ENCODE measurements around the gene ANKRD63. TPM values are rescaled to one million over a fixed set of nuclear protein-coding genes. Genes with fewer than 3 reads are reported as not detected.

ANKRD63 gene
- polyA plus RNA-seq, 1 experiment: not detected

GRCh38 chr15:40270246-40270995 lies 12.4 kb downstream of the ANKRD63 start:
- CTCF ChIA-PET: interaction anchor here (1.0 to 12.2 kb wide), 4 partner anchors 9 to 147 kb away, joined by 3 to 670 read pairs (median 11); no protein-coding TSS in a partner anchor

DNA sequence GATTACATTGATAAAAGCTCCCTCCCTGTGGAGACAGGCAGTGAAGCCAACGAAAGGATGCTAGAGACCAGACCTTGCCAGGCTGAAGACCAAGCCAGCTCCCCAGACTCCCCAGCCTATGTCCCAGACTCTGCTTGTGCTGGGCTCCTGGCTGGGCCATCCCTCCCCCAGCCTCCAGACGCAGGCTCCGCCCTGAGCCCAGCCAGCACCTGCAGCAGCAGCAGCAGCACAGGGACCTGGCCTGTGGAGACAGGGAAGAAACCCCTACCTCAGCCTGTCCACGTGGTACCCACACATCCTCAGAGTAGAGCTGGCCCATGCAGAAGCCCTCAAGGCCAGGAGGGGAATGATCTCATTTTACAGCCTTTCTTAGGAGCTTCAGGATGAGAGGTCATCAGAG lies 13.3 kb downstream of the ANKRD63 start:
- CTCF ChIA-PET: interaction anchor here (1.0 to 12.2 kb wide), 4 partner anchors 9 to 148 kb away, joined by 3 to 670 read pairs (median 11); no protein-coding TSS in a partner anchor
- no peak overlapping the region for H3K4me3 ChIP-seq (ENCODE audit: low read depth, low read length)
- H3K27ac ChIP-seq (ENCODE audit: low read depth, low read length): no peak overlapping the region
- DNase-seq (ENCODE audit: low read depth, low spot score): no peak
- H3K9me3 ChIP-seq (ENCODE audit: control insufficient read depth, insufficient read depth, low read length): no peaks in the 10 kb centered on the region
- POLR2A ChIA-PET: no interaction called here
- no peak for TF ChIP-seq CTCF (IDR thresholded peaks at IDR 0.05; ENCODE audit: low read depth, low read length)
- peaks cover 5% of the 10 kb centered on the region for H3K27me3 ChIP-seq (ENCODE audit: control insufficient read depth, insufficient read depth, low read length)

More at GRCh38 chr15:40270246-40270995, 12.4 kb downstream of the ANKRD63 start:
- POLR2A ChIA-PET: no interaction called here
- DNase-seq (ENCODE audit: low read depth, low spot score): no peak
- H3K4me3 ChIP-seq (ENCODE audit: low read depth, low read length): no peak overlapping the region
- H3K9me3 ChIP-seq (ENCODE audit: control insufficient read depth, insufficient read depth, low read length): no peaks in the 10 kb centered on the region
- peaks cover 5% of the 10 kb centered on the region for H3K27me3 ChIP-seq (ENCODE audit: control insufficient read depth, insufficient read depth, low read length)
- no peak overlapping the region for H3K27ac ChIP-seq (ENCODE audit: low read depth, low read length)
- no peak for TF ChIP-seq CTCF (IDR thresholded peaks at IDR 0.05; ENCODE audit: low read depth, low read length)

DNA sequence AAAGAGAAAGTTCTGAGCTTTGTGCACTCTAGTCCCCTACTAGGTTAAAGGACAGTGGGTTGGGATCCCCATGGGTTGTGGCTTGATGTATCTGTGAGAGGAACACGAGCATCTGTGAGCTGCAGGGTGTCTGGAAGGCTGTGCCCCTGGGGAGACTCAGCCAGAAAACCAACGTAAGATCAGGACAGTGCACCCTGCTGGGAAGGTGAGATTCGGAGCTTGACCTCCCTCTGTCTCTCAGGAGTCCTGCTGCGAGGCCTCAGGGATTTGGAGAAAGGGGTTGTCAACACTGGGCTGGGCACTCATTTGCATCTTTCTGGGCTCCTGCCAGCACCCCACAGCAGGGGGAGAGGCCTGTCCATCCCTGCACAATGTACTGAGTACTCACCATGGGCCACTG lies 15.2 kb downstream of the ANKRD63 start:
- no peaks in the 10 kb centered on the region for H3K9me3 ChIP-seq (ENCODE audit: control insufficient read depth, insufficient read depth, low read length)
- ChIA-PET POLR2A (interaction anchor here (1.0 kb wide), 1 partner anchor 18 kb away, joined by 3 read pairs; no protein-coding TSS in a partner anchor), CTCF (interaction anchor here (1.0 to 2.1 kb wide), 3 partner anchors 11 to 50 kb away, joined by 3 to 10 read pairs (median 10); no protein-coding TSS in a partner anchor)
- H3K4me3 ChIP-seq (ENCODE audit: low read depth, low read length): no peak overlapping the region
- TF ChIP-seq CTCF (IDR thresholded peaks at IDR 0.05; ENCODE audit: low read depth, low read length): no peak
- no peak for DNase-seq (ENCODE audit: low read depth, low spot score)
- H3K27ac ChIP-seq (ENCODE audit: low read depth, low read length): no peak overlapping the region
- H3K27me3 ChIP-seq (ENCODE audit: control insufficient read depth, insufficient read depth, low read length): peaks cover 3% of the 10 kb centered on the region

DNA sequence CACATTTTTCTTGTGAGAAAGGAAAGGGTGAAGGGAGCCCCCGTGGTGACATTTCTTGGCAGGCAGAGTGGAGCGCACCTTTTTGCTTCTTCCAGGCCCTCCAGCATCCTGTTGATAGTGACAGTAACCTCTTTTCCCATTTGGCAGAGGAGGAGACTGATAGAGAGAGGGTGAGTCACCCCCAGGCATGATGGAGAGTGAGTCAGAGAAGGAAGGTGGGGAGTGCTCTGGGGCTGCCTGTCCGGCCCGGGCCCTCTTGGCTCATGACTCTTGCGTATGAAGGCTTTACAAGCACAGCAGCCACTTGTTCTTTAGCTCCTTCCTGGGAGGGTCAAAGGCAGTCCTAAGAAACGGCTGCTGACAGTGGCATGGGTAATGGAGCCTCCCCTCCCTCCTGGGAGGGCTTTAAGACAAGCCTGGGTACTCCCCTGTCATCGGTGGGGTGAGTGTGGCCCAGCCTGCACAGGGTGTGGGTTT lies 16.0 kb downstream of the ANKRD63 start:
- Histone ChIP-seq H3K27ac (ENCODE audit: low read depth, low read length) (peak overlapping the region; percentile 80), H3K4me3 (ENCODE audit: low read depth, low read length) (no peak overlapping the region), H3K9me3 (ENCODE audit: control insufficient read depth, insufficient read depth, low read length) (no peaks in the 10 kb centered on the region), H3K27me3 (ENCODE audit: control insufficient read depth, insufficient read depth, low read length) (peaks cover 3% of the 10 kb centered on the region)
- ChIA-PET POLR2A (no interaction called here), CTCF (interaction anchor here (0.6 to 7.9 kb wide), 4 partner anchors 7 to 50 kb away, joined by 3 to 82 read pairs (median 7); no protein-coding TSS in a partner anchor)
- DNase-seq (ENCODE audit: low read depth, low spot score): peak; percentile 57
- no peak for TF ChIP-seq CTCF (IDR thresholded peaks at IDR 0.05; ENCODE audit: low read depth, low read length)

GRCh38 chr15:40265875-40266274 lies 17.0 kb downstream of the ANKRD63 start:
- H3K4me3 ChIP-seq (ENCODE audit: low read depth, low read length): no peak overlapping the region
- H3K27me3 ChIP-seq (ENCODE audit: control insufficient read depth, insufficient read depth, low read length): peaks cover 3% of the 10 kb centered on the region
- H3K9me3 ChIP-seq (ENCODE audit: control insufficient read depth, insufficient read depth, low read length): no peaks in the 10 kb centered on the region
- DNase-seq (ENCODE audit: low read depth, low spot score): no peak
- ChIA-PET POLR2A (no interaction called here), CTCF (interaction anchor here (5.2 to 7.9 kb wide), 2 partner anchors 8 to 49 kb away, joined by 23 to 82 read pairs; no protein-coding TSS in a partner anchor)
- no peak overlapping the region for H3K27ac ChIP-seq (ENCODE audit: low read depth, low read length)
- TF ChIP-seq CTCF (IDR thresholded peaks at IDR 0.05; ENCODE audit: low read depth, low read length): no peak

Data from AG04450 (cell line).